HG03378 (cell line): ENCODE results near the gene PHOX2A.

Source experiments
- ATAC-seq: cut with Tn5 transposase; IDR thresholded peaks from one replicate; pipeline ENCODE4 v1.9.1; 2021; ENCODE audit warnings: mild to moderate bottlenecking, moderate library complexity; ENCODE audit not compliant: unreplicated experiment

The PHOX2A gene

GRCh38 chr11:72189455-72190250 lies 54.3 kb downstream of the PHOX2A start:
- ATAC-seq: no peak
